OCI-LY1 (cell line): ENCODE results near the gene CCDC172.

ENCODE experiments used
- EZH2 ChIP-seq: fragments of 200-600 bp; sonication (generic), shearing (Covaris generic); IDR thresholded peaks from 2 replicates; pipeline ENCODE4 v1.8.0; 2017; ENCODE audit warnings: borderline replicate concordance, mixed run types, mild to moderate bottlenecking, antibody characterized with exemption, low read length, moderate library complexity, mixed read lengths
- TF ChIP-seq, protein P1 (sequence below): fragments of 200-600 bp; sonication (generic), shearing (Covaris generic); IDR thresholded peaks from 2 replicates; pipeline ENCODE4 v1.5.1; 2017; ENCODE audit warnings: mild to moderate bottlenecking, antibody characterized with exemption, low read length, moderate library complexity, mixed read lengths

DNA sequence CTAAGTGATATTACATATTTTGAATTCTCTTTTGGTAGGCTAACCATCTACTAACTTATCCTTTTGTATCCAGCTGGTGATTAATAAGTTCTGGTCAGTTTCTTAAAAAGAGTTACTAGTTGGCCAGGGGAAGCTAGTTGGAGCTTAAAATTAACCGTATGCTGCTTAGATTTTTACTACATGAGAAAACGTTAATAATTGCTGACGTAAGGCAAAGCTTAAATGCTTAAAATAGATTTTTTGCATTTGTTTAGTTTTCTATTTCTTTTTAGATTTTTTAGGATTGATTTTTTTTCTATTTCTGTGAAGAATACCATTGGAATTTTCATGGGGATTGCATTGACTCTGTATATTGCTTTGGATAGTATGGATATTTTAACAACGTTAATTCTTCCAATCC is 32.6 kb downstream of the CCDC172 start:
- TF ChIP-seq, protein P1, sequence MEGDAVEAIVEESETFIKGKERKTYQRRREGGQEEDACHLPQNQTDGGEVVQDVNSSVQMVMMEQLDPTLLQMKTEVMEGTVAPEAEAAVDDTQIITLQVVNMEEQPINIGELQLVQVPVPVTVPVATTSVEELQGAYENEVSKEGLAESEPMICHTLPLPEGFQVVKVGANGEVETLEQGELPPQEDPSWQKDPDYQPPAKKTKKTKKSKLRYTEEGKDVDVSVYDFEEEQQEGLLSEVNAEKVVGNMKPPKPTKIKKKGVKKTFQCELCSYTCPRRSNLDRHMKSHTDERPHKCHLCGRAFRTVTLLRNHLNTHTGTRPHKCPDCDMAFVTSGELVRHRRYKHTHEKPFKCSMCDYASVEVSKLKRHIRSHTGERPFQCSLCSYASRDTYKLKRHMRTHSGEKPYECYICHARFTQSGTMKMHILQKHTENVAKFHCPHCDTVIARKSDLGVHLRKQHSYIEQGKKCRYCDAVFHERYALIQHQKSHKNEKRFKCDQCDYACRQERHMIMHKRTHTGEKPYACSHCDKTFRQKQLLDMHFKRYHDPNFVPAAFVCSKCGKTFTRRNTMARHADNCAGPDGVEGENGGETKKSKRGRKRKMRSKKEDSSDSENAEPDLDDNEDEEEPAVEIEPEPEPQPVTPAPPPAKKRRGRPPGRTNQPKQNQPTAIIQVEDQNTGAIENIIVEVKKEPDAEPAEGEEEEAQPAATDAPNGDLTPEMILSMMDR = no peak
- no peak for TF ChIP-seq EZH2
